Brain pericyte (primary cell): ENCODE results near the gene ITM2B.

Experiments
- DNase-seq: peaks from one replicate; pipeline ENCODE4 v3.0.0-alpha.2; 2012; ENCODE audit warnings: low read depth, low spot score

ITM2B gene

GRCh38 chr13:48304143-48304876 lies 71.3 kb downstream of the ITM2B start:
- DNase-seq, result peak; percentile 5

- DNase-seq, result no peak
Measured at GRCh38 chr13:48311223-48311622, 78.2 kb downstream of the ITM2B start.

GRCh38 chr13:48315969-48316650 lies 83.1 kb downstream of the ITM2B start:
- no peak for DNase-seq

- no peak for DNase-seq
Measured at GRCh38 chr13:48316826-48317510, 84.0 kb downstream of the ITM2B start.

- no peak for DNase-seq
Measured at GRCh38 chr13:48317511-48318376, 84.7 kb downstream of the ITM2B start.

- DNase-seq, result no peak
Measured at GRCh38 chr13:48318377-48318811, 85.4 kb downstream of the ITM2B start.

- DNase-seq, result no peak
Measured at GRCh38 chr13:48318821-48319511, 86.0 kb downstream of the ITM2B start.
